Left kidney (tissue), 2 donors: ENCODE data around the gene FIGNL2. TPM values are rescaled to one million over a fixed set of nuclear protein-coding genes. Genes with fewer than 3 reads are reported as not detected.
"Not testable (repeated sequence)": the region's sequence is repeated elsewhere in the genome, so short reads cannot be mapped to it uniquely, and the experiment has no call there.

ENCODE experiments used
- DNase-seq: peaks from one replicate; pipeline ENCODE4 v3.0.0-alpha.2; 2013
- polyA plus RNA-seq: library from polyadenylated mRNA; unstranded; fragments of 120-200 nt; gene quantifications from one replicate; pipeline ENCODE4 v1.2.1, GENCODE V29; 2013; ENCODE audit not compliant: insufficient read length

The FIGNL2 gene
- polyA plus RNA-seq, 1 donor, result 3.4 TPM

GRCh38 chr12:51837286-51837685, 11.2 kb downstream of the FIGNL2 start:
- DNase-seq, result no peak

GRCh38 chr12:51836827-51837173, 11.7 kb downstream of the FIGNL2 start:
- DNase-seq, result no peak

- no peak for DNase-seq
These were observed 12.3 kb downstream of the FIGNL2 start for GRCh38 chr12:51836041-51836826.

GRCh38 chr12:51834411-51834810, 14.1 kb downstream of the FIGNL2 start:
- no peak for DNase-seq

- no peak for DNase-seq
These were observed 14.9 kb downstream of the FIGNL2 start for GRCh38 chr12:51833448-51834227.

GRCh38 chr12:51832354-51833107, 16.0 kb downstream of the FIGNL2 start:
- DNase-seq, result no peak

GRCh38 chr12:51831817-51832216, 16.7 kb downstream of the FIGNL2 start:
- not testable (repeated sequence) for DNase-seq

- DNase-seq, result no peak
These were observed 18.9 kb downstream of the FIGNL2 start for GRCh38 chr12:51829641-51830040.

GRCh38 chr12:51829011-51829481, 19.5 kb downstream of the FIGNL2 start:
- no peak for DNase-seq

GRCh38 chr12:51827925-51828818, 20.3 kb downstream of the FIGNL2 start:
- no peak for DNase-seq

GRCh38 chr12:51826881-51827280, 21.6 kb downstream of the FIGNL2 start:
- DNase-seq, result no peak

- DNase-seq, result no peak
These were observed 23.3 kb downstream of the FIGNL2 start for GRCh38 chr12:51825216-51825615.

GRCh38 chr12:51823875-51824565, 24.5 kb downstream of the FIGNL2 start:
- DNase-seq, result no peak

GRCh38 chr12:51822956-51823355, 25.6 kb downstream of the FIGNL2 start:
- no peak for DNase-seq

- DNase-seq, result no peak
These were observed 26.3 kb downstream of the FIGNL2 start for GRCh38 chr12:51822261-51822616.

GRCh38 chr12:51821440-51822260, 26.9 kb downstream of the FIGNL2 start:
- DNase-seq, result no peak

- peak; percentile 82 for DNase-seq
These were observed 27.7 kb downstream of the FIGNL2 start for GRCh38 chr12:51820526-51821439.

GRCh38 chr12:51819736-51820525, 28.6 kb downstream of the FIGNL2 start:
- no peak for DNase-seq
